Calu3 (cell line): ENCODE measurements around the gene ART5. TPM values are rescaled to one million over a fixed set of nuclear protein-coding genes. Genes with fewer than 3 reads are reported as not detected.

ENCODE experiments used
- BruUV-seq: library from RNA; stranded (reverse); fragments of 400-500 nt; replicated peaks from 2 replicates; lab custom pipeline; 2021; lab: Mats Ljungman, UMichigan
- CTCF ChIA-PET: fragments of 300-600 bp; sonication (Branson Sonifier 250); formaldehyde crosslinking; loops from one replicate; lab custom pipeline; 2022; ENCODE audit warnings: antibody characterized with exemption; lab: Charles Lee
- DNase-seq: peaks from one replicate; pipeline ENCODE4 v3.0.0; 2022
- H3K27ac Mint-ChIP-seq: one replicate; pipeline ENCODE4 v1.8.0; 2022; ENCODE audit warnings: mixed read lengths; ENCODE audit not compliant: unreplicated experiment
- H3K27me3 Mint-ChIP-seq: one replicate; pipeline ENCODE4 v1.8.0; 2022; ENCODE audit warnings: mixed read lengths; ENCODE audit not compliant: unreplicated experiment
- H3K36me3 Mint-ChIP-seq: one replicate; pipeline ENCODE4 v1.8.0; 2022; ENCODE audit warnings: mild to moderate bottlenecking, moderate library complexity, mixed read lengths; ENCODE audit not compliant: insufficient read depth, unreplicated experiment
- H3K4me1 Mint-ChIP-seq: one replicate; pipeline ENCODE4 v1.8.0; 2022; ENCODE audit warnings: mild to moderate bottlenecking, low read depth, mixed read lengths; ENCODE audit not compliant: unreplicated experiment
- H3K4me3 Mint-ChIP-seq: one replicate; pipeline ENCODE4 v1.8.0; 2022; ENCODE audit warnings: mild to moderate bottlenecking, low read depth, moderate library complexity, mixed read lengths; ENCODE audit not compliant: unreplicated experiment
- H3K9me3 Mint-ChIP-seq: one replicate; pipeline ENCODE4 v1.8.0; 2022; ENCODE audit warnings: low read depth, mixed read lengths; ENCODE audit not compliant: unreplicated experiment
- intact Hi-C: fragments of 100-400 bp; cut with micrococcal nuclease; formaldehyde crosslinking; loops from one replicate; pipeline ENCODE4 v1.10.0; 2022; ENCODE audit not compliant: unreplicated experiment
- total RNA-seq: library from RNA; stranded (reverse); gene quantifications from 2 replicates; pipeline ENCODE4 v1.2.3, GENCODE V29; 2022
- TF ChIP-seq, protein P1 (sequence below): fragments of 200-600 bp; IDR thresholded peaks from one replicate; pipeline ENCODE4 v1.8.0; 2022; ENCODE audit warnings: antibody characterized with exemption; ENCODE audit not compliant: unreplicated experiment

ART5 gene
- total RNA-seq, 1 experiment from 2014 or later = not detected

DNA sequence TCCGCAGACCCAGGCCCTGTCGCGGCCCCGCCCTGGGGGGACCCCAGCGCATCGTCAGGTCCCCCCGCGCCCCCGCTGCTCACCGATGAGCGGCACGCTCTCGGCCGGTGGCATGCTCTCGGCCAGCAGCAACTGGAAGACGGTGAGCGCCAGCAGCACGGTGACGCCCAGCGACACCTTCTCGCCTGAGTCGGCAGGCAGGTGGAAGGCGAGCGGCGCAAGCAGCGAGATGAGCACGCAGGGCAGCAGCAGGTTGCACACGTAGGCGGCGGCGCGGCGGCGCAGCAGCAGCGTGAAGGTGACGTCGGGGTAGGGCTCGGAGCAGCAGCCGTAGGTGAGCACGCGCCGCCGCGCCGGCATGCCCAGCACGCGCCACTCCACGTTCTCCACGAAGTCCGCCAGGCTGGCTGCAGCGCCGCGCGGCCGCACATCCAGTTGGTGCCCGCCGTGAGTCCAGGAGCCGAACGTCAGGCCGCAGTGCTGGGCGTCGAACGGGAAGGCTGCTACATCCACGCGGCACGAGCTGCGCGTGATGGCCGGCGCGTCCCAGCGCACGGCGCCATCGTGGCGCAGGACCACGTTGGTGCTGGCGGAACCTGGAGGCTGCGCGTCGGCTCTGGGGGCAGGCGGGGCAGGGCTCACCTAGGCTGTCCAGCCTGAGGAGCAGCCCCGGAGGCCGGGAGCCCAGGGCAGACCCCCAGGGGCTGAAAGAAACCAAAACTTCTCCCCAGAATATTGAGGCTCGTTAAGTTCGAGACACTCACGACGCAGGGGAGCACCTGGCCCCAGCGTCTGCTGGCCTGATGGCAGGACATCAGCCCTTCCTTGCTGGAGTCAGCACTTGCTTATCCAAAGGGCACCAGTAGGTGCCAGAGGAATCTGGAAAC lies 25.6 kb upstream of the ART5 start:
- Mint-ChIP-seq H3K27me3 (no peaks in the 10 kb centered on the region), H3K9me3 (peaks cover 3% of the 10 kb centered on the region), H3K27ac (no peak overlapping the region), H3K4me3 (no peak overlapping the region), H3K36me3 (peaks cover 21% of the 10 kb centered on the region), H3K4me1 (no peaks in the 10 kb centered on the region)
- CTCF ChIA-PET = interaction anchor here (0.5 to 0.7 kb wide), 2 partner anchors 11 kb away, joined by 3 read pairs; no protein-coding TSS in a partner anchor
- DNase-seq = no peak
- TF ChIP-seq, protein P1, sequence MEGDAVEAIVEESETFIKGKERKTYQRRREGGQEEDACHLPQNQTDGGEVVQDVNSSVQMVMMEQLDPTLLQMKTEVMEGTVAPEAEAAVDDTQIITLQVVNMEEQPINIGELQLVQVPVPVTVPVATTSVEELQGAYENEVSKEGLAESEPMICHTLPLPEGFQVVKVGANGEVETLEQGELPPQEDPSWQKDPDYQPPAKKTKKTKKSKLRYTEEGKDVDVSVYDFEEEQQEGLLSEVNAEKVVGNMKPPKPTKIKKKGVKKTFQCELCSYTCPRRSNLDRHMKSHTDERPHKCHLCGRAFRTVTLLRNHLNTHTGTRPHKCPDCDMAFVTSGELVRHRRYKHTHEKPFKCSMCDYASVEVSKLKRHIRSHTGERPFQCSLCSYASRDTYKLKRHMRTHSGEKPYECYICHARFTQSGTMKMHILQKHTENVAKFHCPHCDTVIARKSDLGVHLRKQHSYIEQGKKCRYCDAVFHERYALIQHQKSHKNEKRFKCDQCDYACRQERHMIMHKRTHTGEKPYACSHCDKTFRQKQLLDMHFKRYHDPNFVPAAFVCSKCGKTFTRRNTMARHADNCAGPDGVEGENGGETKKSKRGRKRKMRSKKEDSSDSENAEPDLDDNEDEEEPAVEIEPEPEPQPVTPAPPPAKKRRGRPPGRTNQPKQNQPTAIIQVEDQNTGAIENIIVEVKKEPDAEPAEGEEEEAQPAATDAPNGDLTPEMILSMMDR = no peak
- intact Hi-C loops = no loop called here
- no TSS peak for BruUV-seq

DNA sequence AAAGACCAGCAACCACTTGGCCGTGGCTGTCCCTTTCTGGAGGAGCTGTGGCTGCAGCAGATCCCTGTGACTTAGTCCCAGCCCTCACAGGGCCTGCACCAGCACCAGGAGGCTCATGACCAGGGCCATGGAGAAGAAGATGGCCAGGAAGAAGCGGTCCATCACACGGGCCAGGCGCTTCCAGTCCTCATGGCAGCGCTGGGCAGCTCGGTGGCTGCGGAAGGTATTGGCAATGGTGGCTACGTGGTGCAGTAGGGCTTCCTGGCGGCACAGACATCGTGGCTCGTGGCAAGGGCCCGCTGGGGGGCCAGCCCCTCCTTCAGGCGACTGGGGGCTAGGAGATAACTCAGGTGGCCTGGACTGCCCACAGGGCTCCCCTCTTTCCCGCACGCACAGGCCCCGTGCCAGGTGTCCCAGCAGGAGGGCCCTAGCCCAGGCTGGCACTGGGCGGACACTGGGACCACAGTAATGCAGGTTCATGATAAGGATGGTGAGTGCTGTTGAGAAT lies 24.3 kb upstream of the ART5 start:
- BruUV-seq = no TSS peak
- no peaks in the 10 kb centered on the region for H3K27me3 Mint-ChIP-seq
- TF ChIP-seq, protein P1 = no peak
- CTCF ChIA-PET = interaction anchor here (0.6 kb wide), 1 partner anchor 594 kb away, joined by 4 read pairs; no protein-coding TSS in a partner anchor
- no peak for DNase-seq
- peaks cover 3% of the 10 kb centered on the region for H3K9me3 Mint-ChIP-seq
- peaks cover 21% of the 10 kb centered on the region for H3K36me3 Mint-ChIP-seq
- intact Hi-C loops = no loop called here
- no peak overlapping the region for H3K27ac Mint-ChIP-seq
- no peaks in the 10 kb centered on the region for H3K4me1 Mint-ChIP-seq
- no peak overlapping the region for H3K4me3 Mint-ChIP-seq

DNA sequence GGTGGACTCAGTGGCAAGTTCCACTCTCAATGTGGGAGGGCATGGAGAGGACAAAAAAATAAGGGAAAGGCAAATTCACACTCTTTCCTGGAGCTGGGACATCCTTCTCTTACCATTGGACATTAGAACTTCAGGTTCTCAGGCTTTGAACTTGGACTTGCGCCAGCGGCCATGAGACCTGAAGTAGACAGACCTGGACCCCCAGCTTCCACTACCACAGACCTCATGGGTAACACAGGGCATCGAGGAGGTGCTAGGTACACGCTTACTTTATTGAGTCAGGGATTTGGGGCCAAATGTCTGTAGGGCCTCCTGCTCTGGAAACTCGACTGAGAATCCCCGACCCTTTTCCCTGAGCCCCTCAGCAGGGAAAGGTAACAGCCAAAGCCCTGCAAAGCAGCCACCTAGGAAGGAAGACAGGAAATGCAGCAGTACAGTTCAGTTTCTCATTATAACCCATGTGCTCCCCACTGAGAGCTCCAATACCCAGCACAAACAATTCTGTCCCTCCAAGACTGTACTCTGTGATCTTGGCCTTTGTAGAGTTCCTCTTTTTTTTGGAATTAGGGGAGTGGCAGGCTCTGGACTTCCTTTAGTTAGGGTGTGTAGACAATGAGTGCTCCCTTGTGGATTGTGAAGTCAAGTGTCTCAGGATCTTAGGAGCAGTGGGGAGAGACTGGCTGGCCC lies 23.7 kb upstream of the ART5 start:
- DNase-seq = no peak
- TF ChIP-seq, protein P1 = no peak
- Mint-ChIP-seq H3K4me1 (no peaks in the 10 kb centered on the region), H3K9me3 (peaks cover 3% of the 10 kb centered on the region), H3K4me3 (no peak overlapping the region), H3K27ac (no peak overlapping the region), H3K27me3 (no peaks in the 10 kb centered on the region), H3K36me3 (peaks cover 17% of the 10 kb centered on the region)
- CTCF ChIA-PET = interaction anchor here (0.6 kb wide), 1 partner anchor 594 kb away, joined by 4 read pairs; no protein-coding TSS in a partner anchor
- intact Hi-C loops = no loop called here
- BruUV-seq = no TSS peak

DNA sequence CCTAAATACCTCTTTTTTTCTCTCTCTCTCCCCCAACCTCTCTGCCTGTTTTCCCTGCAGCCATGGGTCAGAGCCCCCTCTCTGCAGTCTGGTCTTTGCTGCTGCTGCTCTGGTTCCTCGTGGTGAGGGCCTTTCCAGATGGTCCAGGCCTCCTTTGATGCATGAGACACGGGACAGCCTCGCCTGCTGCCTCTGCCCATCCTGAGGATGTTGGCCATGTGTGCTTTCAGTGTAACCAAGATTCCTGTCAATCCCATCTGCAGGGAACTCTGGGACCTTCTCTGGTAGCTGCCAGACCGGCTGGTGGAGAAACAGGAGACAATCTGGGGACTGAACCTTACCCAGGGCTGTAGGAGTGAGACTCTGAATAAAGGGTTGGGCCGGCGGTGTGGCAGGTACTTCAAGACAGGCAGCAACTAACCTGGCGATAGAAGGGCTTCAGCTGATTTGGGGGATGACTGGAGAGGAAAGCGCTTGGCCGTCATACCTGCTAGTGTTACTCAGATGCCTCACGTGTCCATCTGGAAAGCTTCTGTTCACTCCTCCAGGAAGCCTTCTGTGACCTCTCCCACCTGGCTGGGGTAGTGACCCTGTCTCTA lies 22.3 kb upstream of the ART5 start:
- intact Hi-C loops = no loop called here
- CTCF ChIA-PET = no interaction called here
- H3K4me3 Mint-ChIP-seq = no peak overlapping the region
- no peak for DNase-seq
- H3K9me3 Mint-ChIP-seq = peaks cover 3% of the 10 kb centered on the region
- peaks cover 17% of the 10 kb centered on the region for H3K36me3 Mint-ChIP-seq
- BruUV-seq = no TSS peak
- H3K27me3 Mint-ChIP-seq = peaks cover 3% of the 10 kb centered on the region
- TF ChIP-seq, protein P1 = no peak
- H3K27ac Mint-ChIP-seq = peak overlapping the region; percentile 4
- no peaks in the 10 kb centered on the region for H3K4me1 Mint-ChIP-seq
